Effector CD4-positive, alpha-beta T cell (primary cell): ENCODE data around the gene CPNE7.
A peak's percentile ranks its signal among the peaks of the same experiment; 100 is the strongest.
"Not testable (repeated sequence)": the region's sequence is repeated elsewhere in the genome, so short reads cannot be mapped to it uniquely, and the experiment has no call there.

Experiments used
- DNase-seq: peaks from one replicate; pipeline ENCODE4 v3.0.0-alpha.2; 2020

CPNE7 gene

DNA sequence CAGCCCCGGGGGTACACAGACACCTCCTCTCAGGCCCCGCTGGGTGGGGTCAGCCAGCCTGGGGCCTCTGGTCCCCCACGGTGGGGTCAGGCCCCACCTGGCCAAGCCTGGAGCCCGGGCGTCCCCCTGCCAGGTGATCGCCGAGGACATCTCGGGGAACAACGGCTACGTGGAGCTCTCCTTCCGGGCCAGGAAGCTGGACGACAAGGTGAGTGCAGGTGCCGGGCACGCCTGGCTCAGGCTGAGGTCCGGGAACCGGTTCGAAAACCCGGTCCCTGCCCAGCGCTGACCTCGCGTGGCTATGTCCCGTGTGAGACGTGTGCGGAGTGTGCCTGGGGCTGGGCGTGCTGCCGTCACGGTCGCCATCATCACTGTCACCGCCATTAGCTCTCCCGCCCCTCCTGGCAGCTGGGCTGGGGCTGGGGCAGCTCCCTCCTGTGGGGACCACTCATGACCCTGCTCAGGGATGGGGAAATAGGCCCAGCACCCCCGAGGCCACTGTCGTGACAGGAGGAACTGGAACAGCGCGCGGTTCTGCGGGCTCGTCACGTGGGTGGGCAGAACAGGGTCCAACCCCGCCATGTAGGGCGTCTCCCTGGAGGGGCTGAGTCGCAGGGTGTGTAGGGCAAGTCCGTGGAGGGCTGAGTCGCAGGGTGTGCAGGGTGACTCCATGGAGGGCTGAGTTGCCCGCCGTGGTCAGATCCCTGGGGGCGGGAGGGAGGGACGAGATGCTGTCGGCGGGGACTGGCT lies 8.5 kb downstream of the CPNE7 start:
- no peak for DNase-seq

DNA sequence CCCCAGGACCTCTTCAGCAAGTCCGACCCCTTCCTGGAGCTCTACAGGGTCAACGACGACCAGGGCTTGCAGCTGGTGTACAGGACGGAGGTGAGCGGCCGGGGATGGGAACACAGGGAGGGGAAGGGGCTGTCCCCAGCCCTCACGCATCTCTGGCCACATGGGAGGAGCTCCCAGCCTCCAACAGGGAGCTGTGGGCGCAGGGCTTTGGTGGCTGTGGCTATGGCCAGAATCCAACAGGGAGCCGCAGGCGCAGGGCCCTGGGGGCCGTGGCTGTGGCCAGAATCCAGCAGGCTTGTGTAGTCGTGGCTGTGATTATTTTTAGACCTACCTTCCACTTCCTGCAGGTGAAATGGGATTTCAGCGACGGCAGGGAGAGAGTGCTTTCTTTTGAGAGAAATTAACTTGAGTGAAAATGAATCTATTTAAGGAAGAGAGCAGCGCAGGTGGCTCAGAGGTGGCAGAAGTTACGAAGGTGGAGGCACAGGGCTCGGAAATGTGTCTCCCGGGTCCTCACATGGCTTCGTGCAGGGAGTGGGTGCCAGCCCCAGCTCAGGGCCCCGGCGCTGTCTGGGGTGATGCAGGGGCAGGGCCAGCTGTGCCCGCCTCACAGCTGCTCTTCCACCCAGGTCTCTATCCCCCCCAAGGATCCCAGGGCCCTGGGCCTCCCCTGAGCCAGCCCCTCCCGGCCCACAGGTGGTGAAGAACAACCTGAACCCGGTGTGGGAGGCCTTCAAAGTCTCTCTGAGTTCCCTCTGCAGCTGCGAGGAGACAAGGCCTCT lies 9.4 kb downstream of the CPNE7 start:
- DNase-seq: no peak

- DNase-seq: no peak
Observed at GRCh38 chr16:89586218-89586617, 10.7 kb downstream of the CPNE7 start.

- no peak for DNase-seq
Observed at GRCh38 chr16:89586853-89587252, 11.3 kb downstream of the CPNE7 start.

- DNase-seq: not testable (repeated sequence)
Observed at GRCh38 chr16:89587676-89588075, 12.1 kb downstream of the CPNE7 start.

DNA sequence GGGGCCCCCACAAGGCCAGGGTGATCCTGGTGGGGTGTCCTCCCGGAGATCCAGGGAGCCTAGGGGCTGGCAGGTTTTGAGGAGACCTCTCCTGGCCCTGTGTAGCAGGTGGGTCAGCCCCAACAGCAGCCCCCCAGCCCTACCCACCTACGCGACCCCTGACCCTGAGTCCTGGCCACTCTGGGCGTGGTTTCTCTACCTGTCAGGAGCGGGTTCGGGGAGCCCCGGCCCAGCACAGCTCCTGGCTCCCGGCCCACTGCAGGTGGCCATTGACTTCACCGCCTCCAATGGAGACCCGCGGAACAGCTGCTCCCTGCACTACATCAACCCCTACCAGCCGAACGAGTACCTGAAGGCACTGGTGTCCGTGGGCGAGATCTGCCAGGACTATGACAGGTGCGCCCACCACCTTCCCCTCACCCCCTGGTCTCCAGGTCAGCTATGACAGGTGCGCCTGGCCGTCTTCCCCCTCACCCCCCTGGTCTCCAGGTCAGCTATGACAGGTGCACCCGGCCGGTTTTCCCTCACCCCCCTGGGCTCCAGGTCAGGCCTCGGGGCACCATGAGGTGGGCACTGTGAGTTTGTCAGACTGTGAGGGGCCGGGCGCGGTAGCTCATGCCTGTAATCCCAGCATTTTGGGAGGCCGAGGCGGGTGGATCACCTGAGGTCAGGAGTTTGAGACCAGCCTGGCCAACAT lies 13.0 kb downstream of the CPNE7 start:
- DNase-seq: no peak

DNA sequence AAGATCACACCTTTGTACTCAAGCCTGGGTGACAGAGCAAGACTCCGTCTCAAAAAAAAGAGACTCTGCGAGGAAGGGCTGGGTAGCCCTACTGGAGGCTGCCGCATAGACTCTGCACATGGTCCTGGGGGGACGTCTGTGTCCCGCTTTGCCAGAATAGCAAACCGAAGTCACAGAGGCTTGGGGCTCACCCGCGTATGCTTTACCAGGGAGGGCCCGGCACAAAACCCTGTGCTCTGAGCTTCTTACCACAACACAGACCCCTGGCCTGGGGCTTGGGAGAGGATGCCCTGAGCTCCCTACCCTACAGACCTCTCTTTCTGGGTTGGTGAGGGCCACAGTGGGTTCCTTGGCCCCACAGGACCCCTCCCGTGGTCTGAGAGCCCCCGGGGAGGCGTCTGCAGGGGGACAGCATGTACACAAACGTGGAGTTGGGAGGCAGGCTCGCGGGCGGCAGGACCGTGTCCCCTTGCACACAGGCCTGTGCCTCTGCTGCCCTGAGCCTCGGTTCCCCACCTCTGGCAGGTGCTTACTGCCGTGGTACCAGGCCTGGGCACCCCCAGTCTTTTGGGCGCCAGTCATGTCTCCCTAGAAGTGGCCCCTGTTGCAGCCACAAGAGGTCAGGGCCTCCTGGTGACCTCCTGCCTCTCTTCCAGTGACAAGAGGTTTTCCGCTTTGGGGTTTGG lies 13.8 kb downstream of the CPNE7 start:
- no peak for DNase-seq

- DNase-seq: peak; percentile 35
Observed at GRCh38 chr16:89593841-89594240, 18.3 kb downstream of the CPNE7 start.

DNA sequence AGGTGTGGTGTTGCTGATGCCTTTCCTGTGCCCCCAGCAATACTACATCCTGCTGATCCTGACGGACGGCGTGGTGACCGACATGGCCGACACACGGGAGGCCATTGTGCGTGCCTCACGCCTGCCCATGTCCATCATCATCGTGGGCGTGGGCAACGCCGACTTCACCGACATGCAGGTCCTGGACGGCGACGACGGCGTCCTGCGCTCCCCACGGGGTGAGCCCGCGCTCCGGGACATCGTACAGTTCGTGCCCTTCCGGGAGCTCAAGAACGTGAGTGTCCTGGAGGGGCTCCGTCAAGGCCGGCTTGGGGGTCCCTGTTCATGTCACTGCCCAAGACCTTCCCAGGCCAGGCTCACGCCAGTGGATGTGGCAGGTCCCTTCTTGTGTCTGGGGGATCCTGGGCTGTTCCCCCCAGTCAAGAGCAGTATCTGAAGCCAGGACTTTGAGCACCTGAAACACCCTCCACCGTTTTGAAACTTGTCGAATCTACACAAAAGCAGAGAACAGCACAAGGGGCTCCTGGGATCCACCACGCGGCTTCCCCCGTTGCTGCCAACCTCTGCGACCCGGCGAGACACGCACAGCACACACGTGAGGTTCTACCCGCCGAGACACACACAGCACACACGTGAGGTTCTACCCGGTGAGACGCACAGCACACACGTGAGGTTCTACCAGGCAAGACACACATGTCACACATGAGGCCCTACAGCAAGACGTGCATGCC lies 19.9 kb downstream of the CPNE7 start:
- no peak for DNase-seq

DNA sequence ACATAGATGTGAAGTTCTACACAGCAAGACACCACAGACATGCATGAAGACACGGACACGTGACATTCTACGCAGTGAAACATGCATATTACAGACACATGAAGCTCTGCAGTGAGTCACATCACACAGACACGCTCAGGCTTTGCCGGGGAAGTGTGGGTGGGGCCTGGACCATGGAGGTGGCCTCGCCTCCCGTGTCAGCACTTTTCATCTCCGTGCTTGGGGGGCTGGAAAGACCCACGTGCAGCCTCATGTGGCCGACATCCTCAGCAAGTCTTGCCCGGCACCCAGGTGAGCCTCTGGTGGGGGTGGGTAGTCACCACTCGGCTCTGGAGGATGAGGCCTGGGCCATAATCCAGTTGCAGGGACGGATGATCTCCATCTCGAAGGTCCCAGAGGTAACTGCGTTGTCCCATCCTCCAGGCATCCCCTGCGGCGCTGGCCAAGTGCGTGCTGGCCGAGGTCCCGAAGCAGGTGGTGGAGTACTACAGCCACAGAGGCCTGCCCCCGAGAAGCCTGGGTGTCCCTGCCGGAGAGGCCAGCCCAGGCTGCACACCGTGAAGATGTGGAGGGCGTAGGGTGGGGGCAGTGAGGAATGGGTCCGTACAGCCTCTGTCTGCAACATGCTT lies 20.6 kb downstream of the CPNE7 start:
- no peak for DNase-seq

DNA sequence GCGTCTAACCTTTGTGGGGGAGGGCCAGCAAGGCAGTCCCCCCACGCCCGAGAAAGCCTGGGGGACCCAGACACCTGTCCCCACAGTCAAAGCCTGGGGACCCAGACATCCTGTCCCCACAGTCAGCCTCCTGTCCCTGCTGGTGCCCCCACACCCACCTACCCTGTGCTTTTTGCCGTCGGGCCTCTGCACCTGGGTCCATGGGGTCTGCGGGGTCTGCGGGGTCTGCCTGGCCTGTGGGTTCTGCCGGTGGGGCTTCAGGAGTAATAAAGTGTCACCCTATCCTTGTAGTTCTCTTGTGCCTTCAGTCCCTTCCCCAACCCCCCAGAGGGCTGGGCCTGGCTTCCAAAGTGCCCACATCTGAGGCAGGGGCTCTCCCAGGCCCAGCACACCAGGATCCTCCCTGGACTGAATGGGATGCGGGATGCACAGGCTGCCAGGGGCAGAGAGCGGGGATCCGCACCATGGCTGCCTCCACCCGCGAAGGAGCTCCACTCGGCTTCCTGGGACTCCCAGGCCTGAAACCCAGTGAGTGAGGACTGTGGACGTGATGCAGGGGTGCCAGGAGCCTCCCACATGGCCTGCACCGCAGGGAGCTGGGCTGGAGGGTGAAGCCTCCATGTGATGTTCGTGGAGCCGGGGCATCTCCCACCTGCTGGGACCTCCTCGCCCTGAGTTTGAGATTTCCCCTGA lies 21.5 kb downstream of the CPNE7 start:
- DNase-seq: no peak

GRCh38 chr16:89598199-89598598 lies 22.6 kb downstream of the CPNE7 start:
- no peak for DNase-seq

DNA sequence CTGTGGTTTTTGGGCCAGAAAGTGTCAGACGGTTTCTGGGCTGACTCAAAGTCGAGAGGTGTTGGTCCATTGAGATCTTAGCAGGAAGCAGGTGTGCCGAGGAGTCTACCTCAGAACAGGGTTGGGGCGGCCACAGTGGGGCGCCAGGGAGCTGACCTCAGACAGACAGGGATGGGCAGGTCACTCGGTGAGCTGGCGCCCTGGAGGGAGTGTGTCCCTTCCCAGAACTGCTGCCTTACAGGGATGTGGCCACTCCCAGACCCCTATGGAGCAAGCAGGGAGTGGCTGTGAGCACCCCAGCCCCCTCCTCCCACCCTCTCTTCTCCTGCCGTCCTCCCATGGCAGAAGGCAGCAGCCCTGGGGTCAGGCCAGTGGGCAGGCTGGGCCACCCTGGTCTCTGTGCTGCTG lies 23.9 kb downstream of the CPNE7 start:
- DNase-seq: no peak

DNA sequence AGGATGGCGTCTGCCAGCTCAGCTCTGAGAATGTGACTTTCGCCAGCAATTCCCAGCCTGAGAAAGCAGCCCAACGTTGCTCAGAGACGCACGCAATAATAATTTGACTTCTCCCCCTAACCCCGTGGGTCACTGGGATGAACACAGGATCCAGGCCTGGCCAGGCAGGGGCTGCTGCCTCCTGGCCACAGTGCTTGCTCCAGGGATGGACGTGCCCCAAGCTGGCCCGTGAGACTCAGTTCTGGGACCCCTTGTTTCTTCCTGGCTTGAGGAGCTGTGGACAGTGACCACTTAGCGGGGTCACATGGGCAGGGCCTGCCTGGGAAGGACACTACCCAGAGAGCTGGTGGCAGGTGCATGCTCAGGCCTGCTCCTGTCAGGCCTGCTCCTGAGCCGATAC lies 24.3 kb downstream of the CPNE7 start:
- DNase-seq: no peak

DNA sequence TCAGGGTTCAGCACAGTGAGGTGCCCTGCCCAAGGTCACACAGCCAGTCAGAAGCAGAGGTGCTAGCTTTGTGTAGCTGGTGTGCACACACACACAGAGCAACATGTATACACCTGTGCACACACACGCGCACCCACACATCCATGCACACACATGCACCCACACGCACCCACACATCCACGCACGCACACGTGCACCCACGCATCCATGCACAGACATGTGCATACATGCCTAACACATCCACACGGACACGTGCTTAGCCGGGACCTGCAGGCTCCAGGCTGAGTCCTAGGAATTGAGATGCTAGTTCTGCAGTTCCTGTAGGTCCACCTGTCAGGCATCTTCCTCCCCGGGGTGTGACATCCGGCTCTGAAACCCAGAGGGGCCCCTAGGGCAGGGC lies 24.9 kb downstream of the CPNE7 start:
- DNase-seq: no peak

- no peak for DNase-seq
Observed at GRCh38 chr16:89600956-89601355, 25.4 kb downstream of the CPNE7 start.

DNA sequence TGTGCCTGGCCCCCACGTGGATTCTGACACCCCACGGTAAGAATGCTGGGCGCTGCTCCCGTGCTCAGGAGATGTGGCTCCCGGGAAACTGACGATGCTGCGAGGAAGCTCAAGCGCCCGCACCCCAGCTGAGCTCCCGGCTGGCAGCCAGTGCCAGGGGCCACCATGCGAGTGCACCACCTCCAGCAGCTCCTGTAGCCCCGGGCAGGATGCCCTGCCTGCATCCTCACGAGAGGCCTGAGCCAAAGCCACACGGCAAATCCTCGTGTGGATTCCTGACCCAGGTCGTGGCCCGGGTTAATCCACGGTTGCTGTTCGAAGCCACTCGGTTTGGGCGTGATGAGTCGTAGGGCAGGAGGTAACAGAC lies 26.3 kb downstream of the CPNE7 start:
- DNase-seq: no peak

GRCh38 chr16:89602273-89602951 lies 26.9 kb downstream of the CPNE7 start:
- DNase-seq: peak; percentile 32

- no peak for DNase-seq
Observed at GRCh38 chr16:89602952-89603590, 27.5 kb downstream of the CPNE7 start.

- DNase-seq: no peak
Observed at GRCh38 chr16:89604764-89605163, 29.2 kb downstream of the CPNE7 start.
